22Rv1 (cell line): Measurements from ENCODE around the gene PTPRD.
"Not testable (repeated sequence)": the region's sequence is repeated elsewhere in the genome, so short reads cannot be mapped to it uniquely, and the experiment has no call there.

Experiments used
- H3K27ac ChIP-seq: fragments of 450-650 bp; 2 replicates; pipeline ENCODE4 v1.5.1; 2017
- ZFX ChIP-seq: fragments of 450-650 bp; IDR thresholded peaks from 2 replicates; pipeline ENCODE4 v1.6.1; 2017; ENCODE audit warnings: antibody characterized with exemption, borderline replicate concordance
- TF ChIP-seq, protein P1 (sequence below): fragments of 450-650 bp; IDR thresholded peaks from 2 replicates; pipeline ENCODE4 v1.5.1; 2017; ENCODE audit warnings: mild to moderate bottlenecking

The PTPRD gene

DNA sequence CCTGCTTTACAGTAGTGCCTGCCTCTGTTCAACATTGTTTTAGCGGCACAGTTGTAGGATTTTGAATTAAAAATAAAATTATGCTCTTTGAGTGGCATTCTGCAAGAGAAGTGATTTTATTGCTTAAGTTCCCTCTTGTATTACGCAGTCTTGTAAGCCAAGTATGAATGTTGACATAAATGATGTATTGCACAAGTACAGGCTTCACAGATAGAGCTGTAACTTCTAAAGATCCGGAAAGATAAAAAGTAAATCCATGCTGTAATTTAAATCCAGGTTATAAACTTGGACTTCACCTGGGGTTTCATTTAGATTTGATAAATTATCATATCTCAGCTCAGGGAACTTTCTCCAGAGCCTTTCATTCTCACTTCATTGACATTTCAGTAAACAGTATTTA is 1114.7 kb downstream of the PTPRD start:
- H3K27ac ChIP-seq: no peak overlapping the region
- no peak for TF ChIP-seq ZFX

DNA sequence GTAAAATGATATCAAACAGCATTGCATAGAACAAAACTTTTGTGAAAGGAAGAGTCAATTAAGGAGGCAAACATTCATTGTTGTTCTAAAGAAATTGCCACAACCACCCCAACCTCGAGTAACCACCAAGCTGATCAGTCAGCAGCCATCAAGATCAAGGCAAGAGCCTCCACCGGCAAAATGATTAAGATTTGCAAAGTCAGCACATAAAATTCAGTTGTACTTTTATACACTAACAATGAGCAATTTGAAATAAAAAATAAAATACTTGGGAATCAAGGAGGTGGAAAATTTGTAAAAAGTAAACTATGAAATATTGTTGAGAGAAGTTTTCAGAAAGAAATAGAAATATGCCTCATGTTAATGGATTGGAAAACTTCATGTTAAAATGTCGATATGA is 1118.5 kb downstream of the PTPRD start:
- TF ChIP-seq, protein P1, sequence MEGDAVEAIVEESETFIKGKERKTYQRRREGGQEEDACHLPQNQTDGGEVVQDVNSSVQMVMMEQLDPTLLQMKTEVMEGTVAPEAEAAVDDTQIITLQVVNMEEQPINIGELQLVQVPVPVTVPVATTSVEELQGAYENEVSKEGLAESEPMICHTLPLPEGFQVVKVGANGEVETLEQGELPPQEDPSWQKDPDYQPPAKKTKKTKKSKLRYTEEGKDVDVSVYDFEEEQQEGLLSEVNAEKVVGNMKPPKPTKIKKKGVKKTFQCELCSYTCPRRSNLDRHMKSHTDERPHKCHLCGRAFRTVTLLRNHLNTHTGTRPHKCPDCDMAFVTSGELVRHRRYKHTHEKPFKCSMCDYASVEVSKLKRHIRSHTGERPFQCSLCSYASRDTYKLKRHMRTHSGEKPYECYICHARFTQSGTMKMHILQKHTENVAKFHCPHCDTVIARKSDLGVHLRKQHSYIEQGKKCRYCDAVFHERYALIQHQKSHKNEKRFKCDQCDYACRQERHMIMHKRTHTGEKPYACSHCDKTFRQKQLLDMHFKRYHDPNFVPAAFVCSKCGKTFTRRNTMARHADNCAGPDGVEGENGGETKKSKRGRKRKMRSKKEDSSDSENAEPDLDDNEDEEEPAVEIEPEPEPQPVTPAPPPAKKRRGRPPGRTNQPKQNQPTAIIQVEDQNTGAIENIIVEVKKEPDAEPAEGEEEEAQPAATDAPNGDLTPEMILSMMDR: no peak
- no peak for TF ChIP-seq ZFX
- H3K27ac ChIP-seq: no peak overlapping the region

DNA sequence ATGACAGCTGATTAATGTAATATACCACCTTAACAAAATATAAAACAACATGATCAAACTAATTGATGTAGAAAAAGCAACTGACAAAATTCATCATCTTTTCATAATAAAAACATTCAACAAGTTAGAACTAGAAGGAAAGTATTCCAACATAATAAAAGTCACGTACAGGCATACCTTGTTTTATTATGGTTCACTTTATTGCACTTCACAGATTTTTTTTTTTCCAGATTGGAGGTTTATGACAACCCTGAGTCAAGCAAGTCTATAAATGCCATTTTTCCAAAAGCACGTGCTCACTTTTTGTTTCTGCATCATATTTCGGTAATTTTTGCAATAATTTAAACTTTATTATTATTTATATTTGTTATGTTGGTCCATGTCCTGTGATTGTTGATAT is 1120.3 kb downstream of the PTPRD start:
- TF ChIP-seq, protein P1: no peak
- TF ChIP-seq ZFX: no peak
- no peak overlapping the region for H3K27ac ChIP-seq

DNA sequence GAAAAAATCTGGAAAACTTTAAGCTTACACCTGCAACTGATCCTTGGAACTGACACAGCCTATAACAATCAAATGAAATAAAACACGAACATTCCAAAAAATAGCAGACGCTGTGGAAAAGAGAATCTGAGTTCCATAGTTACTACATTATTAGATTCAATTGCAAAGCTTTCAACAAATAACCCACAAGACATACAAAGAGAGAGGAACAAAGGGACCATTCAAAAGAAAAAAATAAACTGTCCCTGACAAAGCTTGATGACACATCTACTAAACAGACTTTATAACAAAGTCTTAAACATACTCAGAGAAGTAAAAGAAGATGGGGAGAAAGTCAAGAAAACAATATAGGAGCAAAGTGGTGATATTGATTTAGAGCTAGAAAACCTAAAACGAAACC is 1123.6 kb downstream of the PTPRD start:
- H3K27ac ChIP-seq: no peak overlapping the region
- no peak for TF ChIP-seq ZFX
- TF ChIP-seq, protein P1: no peak

DNA sequence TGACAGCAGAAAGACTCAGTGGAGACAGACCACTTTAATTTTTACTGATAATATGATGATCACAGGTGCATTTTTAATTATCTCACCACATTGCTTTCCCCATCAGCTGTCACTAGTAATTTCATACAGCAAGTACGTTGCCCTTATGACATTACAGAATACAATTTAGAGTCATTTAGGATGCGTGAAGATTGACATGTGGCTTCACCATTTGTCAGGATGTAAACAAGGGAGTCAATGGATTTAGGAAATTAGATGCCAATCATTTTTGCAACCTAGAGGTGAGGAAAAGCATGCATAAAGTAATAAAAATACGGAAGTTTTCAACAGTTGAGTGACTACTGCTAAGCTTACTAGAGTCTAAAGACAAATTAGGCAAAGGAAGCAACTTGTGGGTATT is 1129.6 kb downstream of the PTPRD start:
- no peak for TF ChIP-seq ZFX
- TF ChIP-seq, protein P1: no peak
- H3K27ac ChIP-seq: no peak overlapping the region

DNA sequence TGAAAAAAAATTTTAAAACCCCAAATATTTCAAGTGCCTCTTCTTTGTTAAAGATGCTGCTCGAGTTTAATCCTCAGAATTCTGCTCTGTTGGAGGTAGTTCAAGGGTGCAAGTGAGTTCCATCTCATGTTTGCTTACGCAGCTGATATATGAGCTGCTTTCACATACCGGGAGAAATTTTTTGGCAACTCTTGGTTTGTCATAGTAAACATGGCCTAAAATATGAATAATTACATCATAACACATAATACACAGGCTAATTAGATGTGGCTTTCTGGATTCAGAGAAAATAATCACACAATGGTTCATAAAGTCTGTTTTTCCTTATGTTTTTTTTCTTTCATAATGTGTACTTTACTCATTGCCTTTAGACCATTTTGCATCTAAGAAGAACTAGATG is 1134.1 kb downstream of the PTPRD start:
- TF ChIP-seq, protein P1: no peak
- TF ChIP-seq ZFX: no peak
- no peak overlapping the region for H3K27ac ChIP-seq

DNA sequence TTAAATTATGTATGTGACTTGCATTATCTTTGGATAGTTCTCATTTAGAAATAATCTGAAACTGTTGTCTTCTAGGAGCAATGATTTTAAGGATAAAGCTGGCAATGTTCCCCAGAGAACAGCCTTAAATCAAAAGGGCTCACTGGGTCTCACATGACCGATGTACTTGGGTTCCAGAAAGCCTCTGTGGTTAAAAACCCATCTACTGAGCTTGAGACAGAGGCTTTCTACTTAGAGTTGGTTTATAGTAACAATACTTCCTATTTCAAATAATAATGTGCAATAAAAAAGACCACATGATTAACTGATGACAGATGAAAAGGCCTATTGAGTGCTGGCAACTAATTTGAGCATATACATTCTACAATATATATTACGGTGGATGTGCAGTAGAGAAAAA is 1143.5 kb downstream of the PTPRD start:
- no peak for TF ChIP-seq ZFX
- TF ChIP-seq, protein P1: no peak
- H3K27ac ChIP-seq: no peak overlapping the region

DNA sequence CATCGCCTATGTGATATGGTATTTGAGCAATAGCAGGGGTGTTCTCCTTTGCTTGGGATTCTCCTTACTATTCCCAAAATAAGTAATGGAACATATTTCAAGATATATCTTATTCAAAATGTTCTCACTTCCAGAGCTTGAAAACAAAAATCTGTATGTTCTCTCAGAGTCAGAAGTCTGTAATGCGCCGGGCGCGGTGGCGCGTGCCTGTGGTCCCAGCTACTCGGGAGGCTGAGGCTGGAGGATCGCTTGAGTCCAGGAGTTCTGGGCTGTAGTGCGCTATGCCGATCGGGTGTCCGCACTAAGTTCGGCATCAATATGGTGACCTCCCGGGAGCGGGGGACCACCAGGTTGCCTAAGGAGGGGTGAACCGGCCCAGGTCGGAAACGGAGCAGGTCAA is 1170.9 kb downstream of the PTPRD start:
- not testable (repeated sequence) for H3K27ac ChIP-seq

DNA sequence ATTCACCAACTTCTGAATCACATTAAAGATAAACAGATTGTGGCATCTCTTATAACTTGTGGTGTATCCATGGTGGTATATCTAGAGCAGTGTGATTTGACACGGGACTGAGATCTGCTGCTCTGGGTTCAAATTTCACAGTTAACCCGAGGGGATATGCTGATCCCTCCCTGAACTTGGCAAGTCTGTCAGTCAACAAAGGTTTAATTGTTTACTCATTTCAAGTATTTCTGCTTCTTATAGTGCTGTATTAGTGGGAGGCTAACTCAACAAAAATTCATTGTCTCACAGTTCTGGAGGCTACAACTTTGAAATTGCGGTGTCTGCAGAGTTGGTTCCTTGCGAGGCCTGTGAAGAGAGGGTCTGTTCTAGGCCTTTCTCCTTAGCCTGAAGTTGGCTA is 1175.2 kb downstream of the PTPRD start:
- no peak overlapping the region for H3K27ac ChIP-seq

DNA sequence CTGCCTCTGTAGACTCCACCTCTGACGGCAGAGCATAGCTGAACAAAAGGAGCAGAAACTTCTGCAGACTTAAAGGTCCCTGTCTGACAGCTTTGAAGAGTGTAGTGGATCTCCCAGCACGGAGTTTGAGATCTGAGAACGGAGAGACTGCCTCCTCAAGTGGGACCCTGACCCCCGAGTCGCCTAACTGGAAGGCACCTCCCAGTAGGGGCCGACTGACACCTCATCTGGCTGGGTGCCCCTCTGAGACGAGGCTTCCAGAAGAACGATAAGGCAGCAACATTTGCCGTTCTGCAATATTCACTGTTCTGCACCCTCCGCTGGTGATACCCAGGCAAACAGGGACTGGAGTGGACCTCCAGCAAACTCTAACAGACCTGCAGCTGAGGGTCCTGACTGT is 1186.3 kb downstream of the PTPRD start:
- H3K27ac ChIP-seq: not testable (repeated sequence)

More for the DNA sequence above, 1175.2 kb downstream of the PTPRD start:
- no peak for TF ChIP-seq ZFX
- TF ChIP-seq, protein P1: no peak
